ENCODE data around the gene CTSF. TPM values are rescaled to one million over a fixed set of nuclear protein-coding genes. Genes with fewer than 3 reads are reported as not detected.

CTSF gene
- total RNA-seq, 2 experiments from 2014 or later = 16.0 to 16.8 TPM

- Mint-ChIP-seq H3K27ac (no peak overlapping the region), H3K36me3 (ENCODE audit: low read depth) (peaks cover 53% of the 10 kb centered on the region)
- CTCF ChIA-PET = no interaction called here
Measured at GRCh38 chr11:66524304-66525040, 43.9 kb downstream of the CTSF start.

GRCh38 chr11:66523611-66524010, 44.8 kb downstream of the CTSF start:
- no peak for TF ChIP-seq CTCF (IDR thresholded peaks at IDR 0.05)
- H3K9me3 Mint-ChIP-seq = no peaks in the 10 kb centered on the region
- intact Hi-C loops (cut with DNase I, micrococcal nuclease) = no loop called here
- Histone ChIP-seq H3K9me3 (ENCODE audit: control insufficient read depth in 1 of 2, insufficient read depth in 1 of 2, low read length in 2 of 2) (no peaks in the 10 kb centered on the region), H3K27me3 (ENCODE audit: control insufficient read depth in 1 of 2, insufficient read depth in 2 of 2, low read length in 2 of 2) (no peaks in the 10 kb centered on the region), H3K36me3 (ENCODE audit: insufficient read depth, low read length) (peaks cover 46% of the 10 kb centered on the region), H3K27ac (ENCODE audit: low read depth in 1 of 2, low read length in 2 of 2) (no peak overlapping the region), H3K4me3 (ENCODE audit: low read length) (no peak overlapping the region), H3K4me1 (ENCODE audit: insufficient read depth, low read length) (no peaks in the 10 kb centered on the region)
- H3K4me1 Mint-ChIP-seq (ENCODE audit: low read depth) = no peaks in the 10 kb centered on the region
- no peaks in the 10 kb centered on the region for H3K27me3 Mint-ChIP-seq
- ATAC-seq (ENCODE audit: poor library complexity) = no peak
- POLR2A ChIA-PET = no interaction called here
- no peak overlapping the region for H3K4me3 Mint-ChIP-seq
- H3K36me3 Mint-ChIP-seq (ENCODE audit: low read depth) = peaks cover 53% of the 10 kb centered on the region
- H3K27ac Mint-ChIP-seq = no peak overlapping the region
- DNase-seq = no peak
- CTCF ChIA-PET = no interaction called here

More at GRCh38 chr11:66524304-66525040, 43.9 kb downstream of the CTSF start:
- ATAC-seq (ENCODE audit: poor library complexity) (no peak), DNase-seq (no peak)
- Histone ChIP-seq H3K36me3 (ENCODE audit: insufficient read depth, low read length) (peaks cover 44% of the 10 kb centered on the region), H3K4me3 (ENCODE audit: low read length) (no peak overlapping the region), H3K4me1 (ENCODE audit: insufficient read depth, low read length) (no peaks in the 10 kb centered on the region), H3K27me3 (ENCODE audit: control insufficient read depth in 1 of 2, insufficient read depth in 2 of 2, low read length in 2 of 2) (no peaks in the 10 kb centered on the region), H3K9me3 (ENCODE audit: control insufficient read depth in 1 of 2, insufficient read depth in 1 of 2, low read length in 2 of 2) (no peaks in the 10 kb centered on the region), H3K27ac (ENCODE audit: low read depth in 1 of 2, low read length in 2 of 2) (no peak overlapping the region)
- POLR2A ChIA-PET = no interaction called here
- TF ChIP-seq CTCF (IDR thresholded peaks at IDR 0.05) = no peak
- intact Hi-C loops (cut with DNase I, micrococcal nuclease) = no loop called here
- Mint-ChIP-seq H3K27me3 (no peaks in the 10 kb centered on the region), H3K4me1 (ENCODE audit: low read depth) (no peaks in the 10 kb centered on the region), H3K9me3 (no peaks in the 10 kb centered on the region), H3K4me3 (no peak overlapping the region)

Other genes starting within 250 kb of the CTSF start
- 1 to 10 TPM; 1.2 to 1.6 TPM for gene RIN1, start 232.2 kb downstream of the CTSF start, total RNA-seq
- 10 to 100 TPM; 52.7 to 58.4 TPM for gene BRMS1, start 223.5 kb downstream of the CTSF start, total RNA-seq
- gene B4GAT1, start 221.0 kb downstream of the CTSF start, total RNA-seq = 1 to 10 TPM; 1.9 to 2.0 TPM
- gene SLC29A2, start 196.8 kb downstream of the CTSF start, total RNA-seq = 1 to 10 TPM; 9.7 TPM
- gene NPAS4, start 147.6 kb downstream of the CTSF start, total RNA-seq = not detected
- gene MRPL11, start 129.8 kb downstream of the CTSF start, total RNA-seq = 10 to 100 TPM; 17.7 to 21.0 TPM
- gene PELI3, start 101.7 kb downstream of the CTSF start, total RNA-seq = 10 to 100 TPM; 20.7 to 23.8 TPM
- 10 to 100 TPM; 16.9 to 17.7 TPM for gene DPP3, start 88.2 kb downstream of the CTSF start, total RNA-seq
- 10 to 100 TPM; 11.7 to 11.9 TPM for gene BBS1, start 58.0 kb downstream of the CTSF start, total RNA-seq
- 10 to 100 TPM; 17.0 to 18.4 TPM for gene ZDHHC24, start 22.6 kb downstream of the CTSF start, total RNA-seq
- gene ACTN3, start 21.7 kb downstream of the CTSF start, total RNA-seq = under 1 TPM; 0.14 to 0.22 TPM
- under 1 TPM; 0.22 to 0.25 TPM for gene CCDC87, start 24.5 kb upstream of the CTSF start, total RNA-seq
- 10 to 100 TPM; 25.4 to 26.3 TPM for gene CCS, start 24.6 kb upstream of the CTSF start, total RNA-seq
- 100 to 1,000 TPM; 239 to 250 TPM for gene RBM14, start 48.0 kb upstream of the CTSF start, total RNA-seq
- gene RBM4, start 70.1 kb upstream of the CTSF start, total RNA-seq = 100 to 1,000 TPM; 194 to 197 TPM
- gene RBM4B, start 109.3 kb upstream of the CTSF start, total RNA-seq = 1 to 10 TPM; 3.8 to 5.1 TPM
- not detected for gene SPTBN2, start 160.6 kb upstream of the CTSF start, total RNA-seq

Measured in CD4-positive, alpha-beta T cell (primary cell).